Mesenchymal stem cell (in vitro differentiated cells and primary cell): ENCODE data around the gene ATG4C.

Source experiments
- DNase-seq: peaks from one replicate; pipeline ENCODE4 v3.0.0-alpha.2; 2013
- H2AFZ ChIP-seq: one replicate; pipeline ENCODE4 v1.6.1; 2013; ENCODE audit warnings: low read depth, mild to moderate bottlenecking, control low read depth, inconsistent platforms, low read length, moderate library complexity
- H2AK5ac ChIP-seq: 2 replicates; pipeline ENCODE4 v1.6.1; 2013; ENCODE audit warnings: low read length, moderate library complexity, mild to moderate bottlenecking, inconsistent platforms; ENCODE audit not compliant: severe bottlenecking
- H2BK120ac ChIP-seq: one replicate; pipeline ENCODE4 v1.6.1; 2013; ENCODE audit warnings: low read depth, mild to moderate bottlenecking, inconsistent platforms, low read length, moderate library complexity
- H2BK12ac ChIP-seq, 2 experiments: one replicate each; pipeline ENCODE4 v1.6.1; 2013; ENCODE audit warnings: inconsistent platforms in 2 of 2, low read length in 2 of 2, mild to moderate bottlenecking in 2 of 2, moderate library complexity in 2 of 2, control low read depth in 1 of 2
- H2BK15ac ChIP-seq: one replicate; pipeline ENCODE4 v1.6.1; 2013; ENCODE audit warnings: mild to moderate bottlenecking, low read depth, inconsistent platforms; ENCODE audit not compliant: poor library complexity, severe bottlenecking
- H2BK5ac ChIP-seq: 2 replicates; pipeline ENCODE4 v1.6.1; 2013; ENCODE audit warnings: low read depth, mild to moderate bottlenecking, low read length, control low read depth, inconsistent platforms; ENCODE audit not compliant: poor library complexity, severe bottlenecking
- H3K14ac ChIP-seq, 2 experiments: one replicate each; pipeline ENCODE4 v1.6.1; 2013; ENCODE audit warnings: inconsistent platforms in 2 of 2, low read length in 2 of 2, control low read depth in 1 of 2, mild to moderate bottlenecking in 1 of 2, moderate library complexity in 1 of 2
- H3K18ac ChIP-seq, 2 experiments: one replicate each; pipeline ENCODE4 v1.6.1; 2013; ENCODE audit warnings: inconsistent platforms in 2 of 2, low read length in 2 of 2, control low read depth in 1 of 2, low read depth in 1 of 2, mild to moderate bottlenecking in 1 of 2
- H3K23ac ChIP-seq, 2 experiments: one replicate each; pipeline ENCODE4 v1.6.1; 2013; ENCODE audit warnings: inconsistent platforms in 2 of 2, low read length in 2 of 2, mild to moderate bottlenecking in 2 of 2, moderate library complexity in 2 of 2, control low read depth in 1 of 2
- H3K27ac ChIP-seq: 2 replicates; pipeline ENCODE4 v1.5.1; 2013; ENCODE audit warnings: mild to moderate bottlenecking, moderate library complexity, low read length, control low read depth, inconsistent platforms; ENCODE audit not compliant: poor library complexity, severe bottlenecking
- H3K27me3 ChIP-seq, 2 experiments: 2 replicates each; pipeline versions ENCODE4 v1.6.1 to v1.7.0; 2013; ENCODE audit warnings: low read length in 2 of 2, mild to moderate bottlenecking in 2 of 2, moderate library complexity in 2 of 2, control low read depth in 1 of 2, inconsistent platforms in 1 of 2; ENCODE audit not compliant: control insufficient read depth in 1 of 2, insufficient read depth in 1 of 2
- H3K36me3 ChIP-seq, 2 experiments: 2 replicates each; pipeline versions ENCODE4 v1.6.1 to v1.7.0; 2013; ENCODE audit warnings: low read length in 2 of 2, control low read depth in 1 of 2, inconsistent platforms in 1 of 2, low read depth in 1 of 2, mild to moderate bottlenecking in 1 of 2; ENCODE audit not compliant: insufficient read depth in 2 of 2, control insufficient read depth in 1 of 2
- H3K4ac ChIP-seq, 2 experiments: one replicate each; pipeline ENCODE4 v1.6.1; 2013; ENCODE audit warnings: inconsistent platforms in 2 of 2, low read length in 2 of 2, mild to moderate bottlenecking in 2 of 2, moderate library complexity in 2 of 2, control low read depth in 1 of 2, low read depth in 1 of 2
- H3K4me1 ChIP-seq: 2 replicates; pipeline ENCODE4 v1.6.1; 2013; ENCODE audit warnings: low read depth, low read length, control low read depth; ENCODE audit not compliant: control insufficient read depth, insufficient read depth
- H3K4me2 ChIP-seq: 2 replicates; pipeline ENCODE4 v1.6.1; 2013; ENCODE audit warnings: low read length, mild to moderate bottlenecking, inconsistent platforms; ENCODE audit not compliant: poor library complexity, severe bottlenecking
- H3K4me3 ChIP-seq, 2 experiments: 2 replicates each; pipeline versions ENCODE4 v1.5.1 to v1.7.0; 2013; ENCODE audit warnings: low read length in 2 of 2, mild to moderate bottlenecking in 2 of 2, control low read depth in 1 of 2, low read depth in 1 of 2; ENCODE audit not compliant: insufficient read depth in 1 of 2
- H3K79me1 ChIP-seq: replicated peaks from 2 replicates; pipeline ENCODE4 v1.6.1; 2013; ENCODE audit warnings: mild to moderate bottlenecking, control low read depth, low read length, inconsistent platforms; ENCODE audit not compliant: poor library complexity, severe bottlenecking
- H3K9ac ChIP-seq: 2 replicates; pipeline ENCODE4 v1.7.0; 2013; ENCODE audit warnings: mild to moderate bottlenecking, low read length, moderate library complexity
- H3K9me3 ChIP-seq: 2 replicates; pipeline ENCODE4 v1.7.0; 2013; ENCODE audit warnings: mild to moderate bottlenecking, low read length; ENCODE audit not compliant: control insufficient read depth
- H4K8ac ChIP-seq: one replicate; pipeline ENCODE4 v1.6.1; 2013; ENCODE audit warnings: inconsistent platforms, mild to moderate bottlenecking, low read length, moderate library complexity
- H4K91ac ChIP-seq: one replicate; pipeline ENCODE4 v1.6.1; 2013; ENCODE audit warnings: mild to moderate bottlenecking, low read length, inconsistent platforms
- WGBS: methylation state at CpG from one replicate; pipeline ENCODE4 v1.1.7; 2013; ENCODE audit warnings: mixed read lengths; 5-methylcytosine and 5-hydroxymethylcytosine counted together

The ATG4C gene

DNA sequence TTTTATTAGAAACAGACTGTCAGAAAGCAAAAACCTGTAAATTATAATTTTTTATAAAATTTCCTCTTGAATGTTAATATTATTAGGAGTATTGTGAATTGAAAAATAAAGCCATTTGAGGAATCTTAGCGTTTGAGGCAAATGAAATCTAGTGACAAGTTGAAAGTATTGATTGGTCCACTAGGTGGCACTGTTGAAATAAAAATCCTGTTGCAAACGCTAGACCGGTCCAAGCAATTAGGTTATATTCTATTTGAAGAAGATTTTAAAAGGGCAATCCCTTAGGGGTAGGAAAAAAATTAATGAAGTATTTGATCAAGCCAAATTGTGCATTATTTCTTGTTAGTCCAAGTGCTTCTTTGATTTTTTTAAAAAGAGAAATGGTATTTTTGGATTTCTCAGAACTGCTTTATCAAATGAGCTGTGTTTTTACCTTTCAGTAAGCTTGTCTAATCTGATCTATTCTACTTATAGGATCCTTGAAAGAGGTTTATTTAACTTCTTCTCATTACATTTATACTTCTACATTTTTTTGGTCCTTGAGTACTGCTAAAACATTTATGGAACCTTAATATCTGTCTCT lies 57.7 kb downstream of the ATG4C start:
- Histone ChIP-seq H3K18ac (no peak overlapping the region), H4K91ac (no peak overlapping the region), H2BK15ac (no peak overlapping the region), H2AK5ac (no peak overlapping the region), H3K14ac (no peak overlapping the region), H3K4me1 (no peaks in the 10 kb centered on the region), H4K8ac (no peak overlapping the region), H3K23ac (no peak overlapping the region), H2BK5ac (no peak overlapping the region), H3K36me3 (peaks cover 0 to 4% of the 10 kb centered on the region in 2 experiments), H3K27ac (no peak overlapping the region), H3K4me3 (no peak overlapping the region), H2BK12ac (no peak overlapping the region), H3K9ac (no peak overlapping the region), H2AFZ (no peak overlapping the region), H3K79me1 (no peaks in the 10 kb centered on the region), H3K4me2 (no peak overlapping the region), H3K9me3 (no peaks in the 10 kb centered on the region), H3K4ac (no peak overlapping the region), H2BK120ac (no peak overlapping the region), H3K27me3 (no peaks in the 10 kb centered on the region)
- WGBS: 17% methylated on average over 3 of the region's 3 CpGs
- DNase-seq: peak; percentile 63

DNA sequence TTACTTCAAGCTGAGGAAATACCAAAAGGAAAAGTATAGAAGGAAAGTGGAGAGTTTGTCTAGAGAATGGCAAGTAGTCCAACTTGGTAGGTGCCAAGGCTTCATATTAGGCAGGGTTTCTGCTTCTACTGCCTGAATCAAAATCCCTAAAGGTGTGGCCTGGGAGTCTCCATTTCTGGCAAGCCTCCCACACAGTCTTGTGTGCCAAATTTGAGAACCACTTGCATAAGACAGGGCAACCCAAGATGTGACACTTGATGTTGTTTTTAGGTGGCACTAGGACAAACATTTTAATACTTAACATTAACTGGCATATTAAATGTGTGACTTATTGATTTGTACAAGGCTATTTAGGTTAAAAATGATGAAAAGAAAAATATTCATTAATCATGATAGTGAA lies 60.1 kb downstream of the ATG4C start:
- H2BK5ac ChIP-seq: no peak overlapping the region

DNA sequence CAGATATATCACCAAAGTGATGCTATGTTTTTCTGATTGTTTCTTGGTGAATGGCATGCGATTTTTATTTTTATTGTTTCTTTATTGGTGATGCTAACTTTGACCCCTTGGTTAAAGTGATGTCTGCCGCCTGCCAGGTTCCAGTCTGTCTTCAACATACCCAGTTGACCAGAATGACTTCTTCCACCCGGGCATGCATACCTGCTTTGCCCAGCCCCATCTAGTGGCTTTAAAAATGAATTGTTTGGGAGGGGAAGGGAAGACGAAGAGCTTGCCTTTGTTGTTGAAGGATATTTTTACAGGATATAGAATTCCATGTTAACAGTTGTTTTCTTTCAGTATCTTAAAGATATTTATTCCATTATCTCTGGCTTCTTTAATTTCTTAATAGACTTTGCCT lies 65.1 kb downstream of the ATG4C start:
- Histone ChIP-seq H3K18ac (no peak overlapping the region), H3K23ac (no peak overlapping the region), H3K9me3 (no peaks in the 10 kb centered on the region), H3K4me1 (no peaks in the 10 kb centered on the region), H3K4me2 (no peak overlapping the region), H2BK15ac (no peak overlapping the region), H3K27me3 (no peaks in the 10 kb centered on the region), H4K8ac (no peak overlapping the region), H3K79me1 (no peaks in the 10 kb centered on the region), H4K91ac (no peak overlapping the region), H2BK120ac (no peak overlapping the region), H3K14ac (no peak overlapping the region), H3K27ac (no peak overlapping the region), H2BK12ac (no peak overlapping the region), H3K36me3 (peaks cover 0 to 7% of the 10 kb centered on the region in 2 experiments), H3K4me3 (no peak overlapping the region), H3K4ac (no peak overlapping the region), H2BK5ac (no peak overlapping the region), H2AFZ (no peak overlapping the region), H3K9ac (no peak overlapping the region), H2AK5ac (no peak overlapping the region)
- DNase-seq: no peak
- WGBS: no CpG with 5 or more reads among the region's 4 CpGs

More for the DNA sequence above, 60.1 kb downstream of the ATG4C start:
- no peak overlapping the region for H2AK5ac ChIP-seq
- DNase-seq: no peak
- H2BK15ac ChIP-seq: no peak overlapping the region
- H3K79me1 ChIP-seq: no peaks in the 10 kb centered on the region
- no peak overlapping the region for H3K14ac ChIP-seq
- H3K27me3 ChIP-seq: no peaks in the 10 kb centered on the region
- H3K23ac ChIP-seq: no peak overlapping the region
- no peak overlapping the region for H4K8ac ChIP-seq
- H2BK12ac ChIP-seq: no peak overlapping the region
- no peaks in the 10 kb centered on the region for H3K4me1 ChIP-seq
- H3K4me2 ChIP-seq: no peak overlapping the region
- H3K9me3 ChIP-seq: no peaks in the 10 kb centered on the region
- no peak overlapping the region for H3K27ac ChIP-seq
- H3K4ac ChIP-seq: no peak overlapping the region
- H3K18ac ChIP-seq: no peak overlapping the region
- no peak overlapping the region for H3K9ac ChIP-seq
- no peak overlapping the region for H4K91ac ChIP-seq
- H3K36me3 ChIP-seq: peaks cover 0 to 4% of the 10 kb centered on the region in 2 experiments
- no peak overlapping the region for H2AFZ ChIP-seq
- H3K4me3 ChIP-seq: no peak overlapping the region
- no peak overlapping the region for H2BK120ac ChIP-seq

DNA sequence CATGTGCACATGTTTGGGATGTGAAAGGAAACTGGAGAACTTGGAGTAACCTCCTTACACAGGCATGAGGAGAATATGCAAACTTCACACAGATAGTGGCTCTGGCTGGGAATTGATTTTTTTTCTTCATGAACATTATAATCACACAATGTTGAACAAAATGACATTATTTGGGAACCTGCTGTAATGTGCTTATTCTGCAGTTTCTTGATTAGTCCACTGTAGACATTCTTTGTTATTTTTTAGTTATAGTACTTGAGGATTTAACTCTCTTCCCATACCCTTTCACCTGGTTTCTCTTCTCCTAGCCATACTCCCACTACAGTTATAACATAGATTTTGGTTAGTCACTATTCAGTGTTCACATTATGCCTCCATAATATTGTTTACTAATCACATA lies 68.3 kb downstream of the ATG4C start:
- Histone ChIP-seq H3K9me3 (no peaks in the 10 kb centered on the region), H3K4ac (no peak overlapping the region), H3K4me1 (no peaks in the 10 kb centered on the region), H2AFZ (no peak overlapping the region), H2BK120ac (no peak overlapping the region), H3K36me3 (peaks cover 0 to 4% of the 10 kb centered on the region in 2 experiments), H3K4me2 (no peak overlapping the region), H2AK5ac (no peak overlapping the region), H4K8ac (no peak overlapping the region), H2BK12ac (no peak overlapping the region), H4K91ac (no peak overlapping the region), H3K23ac (no peak overlapping the region), H3K27me3 (no peaks in the 10 kb centered on the region), H3K14ac (no peak overlapping the region), H3K18ac (no peak overlapping the region), H2BK5ac (no peak overlapping the region), H3K79me1 (no peaks in the 10 kb centered on the region), H2BK15ac (no peak overlapping the region), H3K4me3 (no peak overlapping the region), H3K9ac (no peak overlapping the region), H3K27ac (no peak overlapping the region)
- DNase-seq: no peak
